Airway epithelial cell (primary cell): ENCODE results near the gene KCNMB3. TPM values are rescaled to one million over a fixed set of nuclear protein-coding genes. Genes with fewer than 3 reads are reported as not detected.

Source experiments
- total RNA-seq: library from RNA; depleted of rRNA; stranded (reverse); fragments of >200 nt; gene quantifications from 2 replicates; pipeline ENCODE4 v1.2.3, GENCODE V29; 2015

The KCNMB3 gene, protein sequence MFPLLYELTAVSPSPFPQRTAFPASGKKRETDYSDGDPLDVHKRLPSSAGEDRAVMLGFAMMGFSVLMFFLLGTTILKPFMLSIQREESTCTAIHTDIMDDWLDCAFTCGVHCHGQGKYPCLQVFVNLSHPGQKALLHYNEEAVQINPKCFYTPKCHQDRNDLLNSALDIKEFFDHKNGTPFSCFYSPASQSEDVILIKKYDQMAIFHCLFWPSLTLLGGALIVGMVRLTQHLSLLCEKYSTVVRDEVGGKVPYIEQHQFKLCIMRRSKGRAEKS
- total RNA-seq: 0.35 TPM in 1 of 2 replicates, not detected in the other

GRCh38 chr3:179250803-179251476 is at the start of gene KCNMB3:
Gene KCNMB3 (minus strand): TSS chr3:179251114. CDS start chr3:179250990, 124 bp downstream.

Other genes starting within 250 kb of the KCNMB3 start
- 11.7 and 12.8 TPM in 2 replicates for gene ZMAT3, start 179.3 kb downstream of the KCNMB3 start, total RNA-seq
- gene PIK3CA, start 102.8 kb downstream of the KCNMB3 start, total RNA-seq: 4.6 and 7.0 TPM in 2 replicates
- 19.5 and 26.2 TPM in 2 replicates for gene ZNF639, start 71.9 kb upstream of the KCNMB3 start, total RNA-seq
- gene MFN1, start 96.6 kb upstream of the KCNMB3 start, total RNA-seq: 19.4 and 30.9 TPM in 2 replicates
- gene GNB4, start 200.4 kb upstream of the KCNMB3 start, total RNA-seq: 15.7 and 19.9 TPM in 2 replicates